Osteoblast (primary cell): ENCODE measurements around the gene CSNK2A3. TPM values are rescaled to one million over a fixed set of nuclear protein-coding genes. Genes with fewer than 3 reads are reported as not detected.

Experiments used
- DNase-seq: peaks from one replicate; pipeline ENCODE4 v3.0.0; 2011; ENCODE audit warnings: low spot score, mixed read lengths; ENCODE audit not compliant: insufficient read length; ENCODE audit errors: missing footprints
- H2AFZ ChIP-seq: 2 replicates; pipeline ENCODE4 v1.6.0; 2011; ENCODE audit warnings: mild to moderate bottlenecking, low read length
- H3K27ac ChIP-seq: 2 replicates; pipeline ENCODE4 v1.5.1; 2011; ENCODE audit warnings: mild to moderate bottlenecking, low read depth, low read length, moderate library complexity
- H3K27me3 ChIP-seq: 2 replicates; pipeline ENCODE4 v1.6.0; 2012; ENCODE audit warnings: mild to moderate bottlenecking, control low read depth, inconsistent platforms, low read length, moderate library complexity; ENCODE audit not compliant: insufficient read depth
- H3K36me3 ChIP-seq: 2 replicates; pipeline ENCODE4 v1.5.1; 2011; ENCODE audit warnings: mild to moderate bottlenecking, low read length, control low read depth, moderate library complexity; ENCODE audit not compliant: insufficient read depth
- H3K4me1 ChIP-seq: 2 replicates; pipeline ENCODE4 v1.5.1; 2011; ENCODE audit warnings: mild to moderate bottlenecking, low read length, control low read depth, moderate library complexity; ENCODE audit not compliant: insufficient read depth
- H3K4me2 ChIP-seq: 2 replicates; pipeline ENCODE4 v1.6.0; 2011; ENCODE audit warnings: mild to moderate bottlenecking, low read length; ENCODE audit not compliant: insufficient read depth
- H3K4me3 ChIP-seq: fragments of 200-600 bp; sonication (generic); 3 replicates; pipeline ENCODE4 v1.5.1; 2012; ENCODE audit warnings: mild to moderate bottlenecking, low read length, inconsistent platforms; ENCODE audit not compliant: insufficient read depth
- H3K79me2 ChIP-seq: 2 replicates; pipeline ENCODE4 v1.6.0; 2012; ENCODE audit warnings: mild to moderate bottlenecking, low read length, control low read depth, inconsistent platforms; ENCODE audit not compliant: insufficient read depth
- H3K9me3 ChIP-seq: 2 replicates; pipeline ENCODE4 v1.5.1; 2011; ENCODE audit warnings: low read depth, low read length, control low read depth
- H4K20me1 ChIP-seq: 2 replicates; pipeline ENCODE4 v1.6.0; 2012; ENCODE audit warnings: mild to moderate bottlenecking, low read length, control low read depth; ENCODE audit not compliant: insufficient read depth
- CTCF ChIP-seq: IDR thresholded peaks from 2 replicates; pipeline ENCODE4 v1.5.1; 2011; ENCODE audit warnings: mild to moderate bottlenecking, low read depth, low read length, moderate library complexity; ENCODE audit errors: extremely low read depth
- total RNA-seq: library from RNA; depleted of rRNA; stranded (reverse); fragments of >200 nt; gene quantifications from 2 replicates; pipeline ENCODE4 v1.2.3, GENCODE V29; 2012

CSNK2A3 gene
- total RNA-seq, 1 donor = 2.2 TPM

GRCh38 chr11:11389238-11389637 lies 36.2 kb upstream of the CSNK2A3 start:
- no peak overlapping the region for H2AFZ ChIP-seq
- no peaks in the 10 kb centered on the region for H4K20me1 ChIP-seq
- H3K27ac ChIP-seq = no peak overlapping the region
- H3K4me3 ChIP-seq = no peak overlapping the region
- H3K36me3 ChIP-seq = no peaks in the 10 kb centered on the region
- no peaks in the 10 kb centered on the region for H3K9me3 ChIP-seq
- no peaks in the 10 kb centered on the region for H3K79me2 ChIP-seq
- TF ChIP-seq CTCF = no peak
- peaks cover 11% of the 10 kb centered on the region for H3K4me1 ChIP-seq
- H3K4me2 ChIP-seq = no peak overlapping the region
- DNase-seq = no peak
- H3K27me3 ChIP-seq = peaks cover 3% of the 10 kb centered on the region

GRCh38 chr11:11387622-11388305 lies 34.7 kb upstream of the CSNK2A3 start:
- TF ChIP-seq CTCF = no peak
- no peaks in the 10 kb centered on the region for H4K20me1 ChIP-seq
- no peak overlapping the region for H2AFZ ChIP-seq
- H3K4me1 ChIP-seq = peaks cover 11% of the 10 kb centered on the region
- no peak overlapping the region for H3K27ac ChIP-seq
- no peak for DNase-seq
- H3K4me2 ChIP-seq = no peak overlapping the region
- peaks cover 3% of the 10 kb centered on the region for H3K27me3 ChIP-seq
- H3K79me2 ChIP-seq = no peaks in the 10 kb centered on the region
- no peak overlapping the region for H3K4me3 ChIP-seq
- no peaks in the 10 kb centered on the region for H3K36me3 ChIP-seq
- H3K9me3 ChIP-seq = no peaks in the 10 kb centered on the region

GRCh38 chr11:11387207-11387606 lies 34.2 kb upstream of the CSNK2A3 start:
- H3K9me3 ChIP-seq = no peaks in the 10 kb centered on the region
- H3K4me1 ChIP-seq = peaks cover 11% of the 10 kb centered on the region
- no peak for DNase-seq
- no peaks in the 10 kb centered on the region for H4K20me1 ChIP-seq
- H3K27ac ChIP-seq = no peak overlapping the region
- no peak overlapping the region for H2AFZ ChIP-seq
- H3K79me2 ChIP-seq = no peaks in the 10 kb centered on the region
- no peaks in the 10 kb centered on the region for H3K36me3 ChIP-seq
- no peak overlapping the region for H3K4me2 ChIP-seq
- no peak for TF ChIP-seq CTCF
- no peak overlapping the region for H3K4me3 ChIP-seq
- H3K27me3 ChIP-seq = peaks cover 3% of the 10 kb centered on the region

- Histone ChIP-seq H3K4me3 (no peak overlapping the region), H3K79me2 (no peaks in the 10 kb centered on the region), H3K27ac (no peak overlapping the region), H3K4me2 (no peak overlapping the region), H2AFZ (no peak overlapping the region), H3K27me3 (peaks cover 3% of the 10 kb centered on the region), H3K36me3 (no peaks in the 10 kb centered on the region), H4K20me1 (no peaks in the 10 kb centered on the region), H3K4me1 (no peaks in the 10 kb centered on the region), H3K9me3 (no peaks in the 10 kb centered on the region)
- no peak for TF ChIP-seq CTCF
- no peak for DNase-seq
These were observed 31.8 kb upstream of the CSNK2A3 start for GRCh38 chr11:11384829-11385228.
